ENCODE data around the gene PHLDB2. TPM values are rescaled to one million over a fixed set of nuclear protein-coding genes. Genes with fewer than 3 reads are reported as not detected.

PHLDB2 gene
- total RNA-seq, 1 donor from 2014 or later: 45.5 TPM

- no peak overlapping the region for H3K4me3 ChIP-seq (ENCODE audit: low read depth, low read length)
- H3K36me3 ChIP-seq (ENCODE audit: control insufficient read depth, insufficient read depth, low read length): peaks cover 12% of the 10 kb centered on the region
- H3K27me3 ChIP-seq (ENCODE audit: control insufficient read depth, insufficient read depth, low read length): no peaks in the 10 kb centered on the region
- no peak for TF ChIP-seq CTCF (IDR thresholded peaks at IDR 0.05; ENCODE audit: insufficient read depth, low read length, severe bottlenecking)
- FAIRE-seq (no peak), DNase-seq (ENCODE audit: low read depth) (no peak)
Observed at GRCh38 chr3:111954228-111954990, 95.3 kb downstream of the PHLDB2 start.

DNA sequence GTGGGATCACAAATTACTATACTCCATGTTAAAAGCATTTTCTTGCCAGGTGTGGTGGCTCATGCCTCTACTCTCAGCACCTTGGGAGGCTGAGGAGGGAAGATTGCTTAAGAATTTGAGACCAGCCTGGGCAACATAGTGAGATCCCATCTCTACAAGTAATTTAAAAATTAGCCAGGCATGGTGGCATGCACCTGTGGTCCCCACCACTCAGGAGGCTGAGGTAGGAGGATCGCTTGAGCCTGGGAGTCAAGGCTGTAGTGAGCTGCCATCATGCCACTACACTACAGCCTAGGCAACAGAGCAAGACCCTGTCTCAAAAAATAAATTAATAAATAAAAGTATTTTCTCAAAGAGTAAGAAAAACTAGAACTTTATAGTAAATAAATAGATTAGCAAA lies 96.8 kb downstream of the PHLDB2 start:
- FAIRE-seq: no peak

GRCh38 chr3:111956449-111956848 lies 97.4 kb downstream of the PHLDB2 start:
- peaks cover 10% of the 10 kb centered on the region for H3K36me3 ChIP-seq (ENCODE audit: control insufficient read depth, insufficient read depth, low read length)
- no peak overlapping the region for H3K4me3 ChIP-seq (ENCODE audit: low read depth, low read length)
- FAIRE-seq: no peak
- no peaks in the 10 kb centered on the region for H3K27me3 ChIP-seq (ENCODE audit: control insufficient read depth, insufficient read depth, low read length)
- TF ChIP-seq CTCF (IDR thresholded peaks at IDR 0.05; ENCODE audit: insufficient read depth, low read length, severe bottlenecking): no peak
- no peak for DNase-seq (ENCODE audit: low read depth)

More for the DNA sequence above, 96.8 kb downstream of the PHLDB2 start:
- DNase-seq (ENCODE audit: low read depth): no peak
- H3K27me3 ChIP-seq (ENCODE audit: control insufficient read depth, insufficient read depth, low read length): no peaks in the 10 kb centered on the region
- no peak overlapping the region for H3K4me3 ChIP-seq (ENCODE audit: low read depth, low read length)
- H3K36me3 ChIP-seq (ENCODE audit: control insufficient read depth, insufficient read depth, low read length): peaks cover 10% of the 10 kb centered on the region
- TF ChIP-seq CTCF (IDR thresholded peaks at IDR 0.05; ENCODE audit: insufficient read depth, low read length, severe bottlenecking): no peak

- H3K36me3 ChIP-seq (ENCODE audit: control insufficient read depth, insufficient read depth, low read length): peaks cover 10% of the 10 kb centered on the region
- H3K4me3 ChIP-seq (ENCODE audit: low read depth, low read length): no peak overlapping the region
- H3K27me3 ChIP-seq (ENCODE audit: control insufficient read depth, insufficient read depth, low read length): no peaks in the 10 kb centered on the region
- DNase-seq (ENCODE audit: low read depth) (no peak), FAIRE-seq (no peak)
- no peak for TF ChIP-seq CTCF (IDR thresholded peaks at IDR 0.05; ENCODE audit: insufficient read depth, low read length, severe bottlenecking)
Observed at GRCh38 chr3:111956995-111957734, 98.1 kb downstream of the PHLDB2 start.

- DNase-seq (ENCODE audit: low read depth) (no peak), FAIRE-seq (no peak)
- no peak for TF ChIP-seq CTCF (IDR thresholded peaks at IDR 0.05; ENCODE audit: insufficient read depth, low read length, severe bottlenecking)
- H3K27me3 ChIP-seq (ENCODE audit: control insufficient read depth, insufficient read depth, low read length): no peaks in the 10 kb centered on the region
- H3K4me3 ChIP-seq (ENCODE audit: low read depth, low read length): no peak overlapping the region
- peaks cover 9% of the 10 kb centered on the region for H3K36me3 ChIP-seq (ENCODE audit: control insufficient read depth, insufficient read depth, low read length)
Observed at GRCh38 chr3:111961461-111962164, 102.5 kb downstream of the PHLDB2 start.
